ENCODE measurements around the gene SLC25A2.
"Not testable (repeated sequence)": the region's sequence is repeated elsewhere in the genome, so short reads cannot be mapped to it uniquely, and the experiment has no call there.

Gene SLC25A2

GRCh38 chr5:141328231-141328630, 24.4 kb upstream of the SLC25A2 start:
- ATAC-seq (replicated peaks) (no peak), DNase-seq (no peak)
- Mint-ChIP-seq H3K27ac (no peak overlapping the region), H3K4me3 (no peak overlapping the region), H3K4me1 (peaks cover 3 to 7% of the 10 kb centered on the region in 2 donors), H3K9me3 (peaks cover 14 to 17% of the 10 kb centered on the region in 2 donors), H3K36me3 (peaks cover 6 to 17% of the 10 kb centered on the region in 2 donors), H3K27me3 (peaks cover 49 to 63% of the 10 kb centered on the region in 2 donors)

DNA sequence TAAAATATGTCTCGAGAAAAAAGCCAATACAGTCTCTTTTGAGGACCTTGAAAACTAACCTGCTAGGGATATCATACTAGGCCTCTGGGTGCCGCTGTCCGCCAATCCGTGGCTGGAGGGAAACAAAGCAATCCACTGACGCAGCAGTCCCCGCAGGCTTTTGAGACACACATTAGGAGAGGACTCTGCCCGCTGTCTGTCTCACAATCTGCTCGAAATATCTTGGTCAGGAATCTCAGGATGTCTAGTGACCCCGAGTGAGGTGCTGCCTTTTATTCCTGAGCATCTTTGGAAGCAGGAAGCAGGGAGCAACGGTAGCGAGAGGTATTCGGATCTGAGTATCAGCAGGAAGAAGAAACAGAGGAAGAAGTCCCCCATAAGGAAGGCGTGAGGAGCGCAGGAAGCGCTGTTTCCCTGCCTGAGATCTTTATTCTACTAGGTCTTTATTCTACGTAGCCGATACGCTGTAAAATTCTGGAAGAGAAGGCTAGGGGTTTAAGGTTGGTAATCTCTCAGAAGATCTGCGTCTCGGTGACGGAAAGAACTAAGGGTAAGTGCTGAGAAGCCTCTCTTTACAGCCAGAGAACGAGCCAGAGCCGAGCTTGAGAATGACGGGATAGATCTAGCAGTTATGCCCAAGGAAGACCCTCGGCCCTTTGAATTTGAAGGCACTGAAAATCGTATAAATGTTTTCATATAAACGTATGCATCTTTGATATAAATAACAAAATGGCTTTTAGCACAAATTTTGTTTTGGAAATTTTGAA, 22.4 kb upstream of the SLC25A2 start:
- peaks cover 35 to 43% of the 10 kb centered on the region in 2 donors for H3K27me3 Mint-ChIP-seq
- peak overlapping the region; percentile 95 for H3K4me3 Mint-ChIP-seq
- DNase-seq (peak; percentile 51), ATAC-seq (replicated peaks) (peak; percentile 92 to 94)
- H3K27ac Mint-ChIP-seq = peak overlapping the region; percentile 91
- peaks cover 6 to 7% of the 10 kb centered on the region in 2 donors for H3K36me3 Mint-ChIP-seq
- peaks cover 7 to 12% of the 10 kb centered on the region in 2 donors for H3K9me3 Mint-ChIP-seq
- peaks cover 3 to 7% of the 10 kb centered on the region in 2 donors for H3K4me1 Mint-ChIP-seq

GRCh38 chr5:141322261-141322660, 18.4 kb upstream of the SLC25A2 start:
- Mint-ChIP-seq H3K9me3 (peaks cover 16% of the 10 kb centered on the region in 2 donors), H3K4me1 (peaks cover 18 to 32% of the 10 kb centered on the region in 2 donors), H3K36me3 (peaks cover 33 to 34% of the 10 kb centered on the region in 2 donors), H3K4me3 (peak overlapping the region in 1 of 2 donors; percentile 17), H3K27me3 (peaks cover 12 to 13% of the 10 kb centered on the region in 2 donors), H3K27ac (no peak overlapping the region)
- no peak for DNase-seq
- ATAC-seq (replicated peaks) = no peak

- H3K27me3 Mint-ChIP-seq = no peaks in the 10 kb centered on the region
- H3K36me3 Mint-ChIP-seq = peaks cover 47 to 48% of the 10 kb centered on the region in 2 donors
- peaks cover 19 to 20% of the 10 kb centered on the region in 2 donors for H3K9me3 Mint-ChIP-seq
- H3K4me3 Mint-ChIP-seq = peak within 1 kb of the TSS; percentile 97 to 99
- ATAC-seq (replicated peaks) = peak; percentile 95 to 96
- H3K4me1 Mint-ChIP-seq = peaks cover 16 to 29% of the 10 kb centered on the region in 2 donors
- H3K27ac Mint-ChIP-seq = peak within 1 kb of the TSS; percentile 100
- DNase-seq = peak; percentile 92
These were observed 16.6 kb upstream of the SLC25A2 start, which contains the start of gene TAF7 for GRCh38 chr5:141320225-141321169. TAF7 (minus strand) TSS chr5:141320784; CDS start chr5:141320044, 740 bp downstream.

- peaks cover 55 to 56% of the 10 kb centered on the region in 2 donors for H3K36me3 Mint-ChIP-seq
- H3K4me3 Mint-ChIP-seq = peak overlapping the region; percentile 97 to 99
- H3K27me3 Mint-ChIP-seq = no peaks in the 10 kb centered on the region
- DNase-seq (no peak), ATAC-seq (replicated peaks) (no peak)
- peak overlapping the region; percentile 100 for H3K27ac Mint-ChIP-seq
- H3K4me1 Mint-ChIP-seq = peaks cover 23 to 36% of the 10 kb centered on the region in 2 donors
- H3K9me3 Mint-ChIP-seq = peaks cover 23 to 28% of the 10 kb centered on the region in 2 donors
These were observed 15.8 kb upstream of the SLC25A2 start for GRCh38 chr5:141319699-141320098.

DNA sequence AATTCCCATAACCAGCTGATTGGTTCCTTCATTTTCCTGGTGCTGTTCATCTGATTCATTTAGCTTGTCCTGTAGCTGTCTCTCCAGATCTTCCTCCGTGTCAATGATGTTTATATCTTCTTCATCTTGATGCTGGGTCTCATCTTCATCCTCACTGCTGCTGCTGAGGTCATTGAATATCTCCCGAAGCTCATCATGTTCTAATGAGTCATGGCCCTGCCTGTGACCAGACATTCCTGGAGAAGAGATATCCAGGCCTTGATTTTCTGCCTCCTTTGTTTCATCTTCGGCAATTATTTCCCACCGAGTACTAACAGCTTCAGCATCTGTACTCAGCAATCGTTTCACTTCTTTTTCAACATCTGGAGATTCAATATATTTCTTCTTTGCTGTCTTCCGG, 15.4 kb upstream of the SLC25A2 start:
- Mint-ChIP-seq H3K36me3 (peaks cover 59 to 60% of the 10 kb centered on the region in 2 donors), H3K4me3 (peak overlapping the region; percentile 97 to 99), H3K27ac (peak overlapping the region; percentile 100), H3K9me3 (peaks cover 25 to 29% of the 10 kb centered on the region in 2 donors), H3K27me3 (no peaks in the 10 kb centered on the region), H3K4me1 (peaks cover 23 to 36% of the 10 kb centered on the region in 2 donors)
- no peak for DNase-seq
- no peak for ATAC-seq (replicated peaks)

GRCh38 chr5:141316963-141317362, 13.1 kb upstream of the SLC25A2 start:
- ATAC-seq (replicated peaks); H3K27me3 Mint-ChIP-seq; DNase-seq; H3K4me3 Mint-ChIP-seq: not testable (repeated sequence)
- Mint-ChIP-seq H3K9me3 (peaks cover 29 to 31% of the 10 kb centered on the region in 2 donors), H3K4me1 (peaks cover 26 to 36% of the 10 kb centered on the region in 2 donors), H3K36me3 (peaks cover 77 to 82% of the 10 kb centered on the region in 2 donors), H3K27ac (peak overlapping the region; percentile 37)

DNA sequence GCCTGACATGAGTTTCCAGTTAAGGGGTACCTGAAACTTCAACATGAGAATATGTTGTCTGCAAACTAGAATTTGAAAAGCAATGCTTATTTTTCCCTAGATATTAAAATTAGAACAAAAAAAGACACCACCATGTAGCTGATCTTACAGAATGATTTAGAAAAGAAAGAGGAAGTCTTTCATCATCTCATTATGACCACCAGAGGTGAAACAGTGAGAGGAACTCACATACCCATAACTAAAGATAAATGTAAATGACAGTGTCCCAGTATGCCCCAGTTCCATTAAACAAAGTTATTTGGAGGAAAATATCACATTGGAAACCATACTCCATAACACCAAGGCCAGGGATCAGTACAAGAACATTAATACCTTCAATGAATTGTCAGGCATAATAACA, 9.9 kb upstream of the SLC25A2 start:
- DNase-seq (no peak), ATAC-seq (replicated peaks) (no peak)
- Mint-ChIP-seq H3K27ac (no peak overlapping the region), H3K27me3 (no peaks in the 10 kb centered on the region), H3K9me3 (peaks cover 29 to 35% of the 10 kb centered on the region in 2 donors), H3K4me3 (no peak overlapping the region), H3K4me1 (peaks cover 15 to 21% of the 10 kb centered on the region in 2 donors), H3K36me3 (peaks cover 83 to 88% of the 10 kb centered on the region in 2 donors)

GRCh38 chr5:141306630-141307029, 2.8 kb upstream of the SLC25A2 start:
- no peak overlapping the region for H3K27ac Mint-ChIP-seq
- no peak overlapping the region for H3K4me3 Mint-ChIP-seq
- H3K4me1 Mint-ChIP-seq = peaks cover 1 to 4% of the 10 kb centered on the region in 2 donors
- H3K27me3 Mint-ChIP-seq = no peaks in the 10 kb centered on the region
- ATAC-seq (replicated peaks) (no peak), DNase-seq (no peak)
- peaks cover 42 to 43% of the 10 kb centered on the region in 2 donors for H3K9me3 Mint-ChIP-seq
- peaks cover 65 to 79% of the 10 kb centered on the region in 2 donors for H3K36me3 Mint-ChIP-seq

- no peak for DNase-seq
- no peak overlapping the region for H3K27ac Mint-ChIP-seq
- no peaks in the 10 kb centered on the region for H3K27me3 Mint-ChIP-seq
- H3K36me3 Mint-ChIP-seq = peaks cover 53 to 74% of the 10 kb centered on the region in 2 donors
- H3K9me3 Mint-ChIP-seq = peaks cover 35 to 36% of the 10 kb centered on the region in 2 donors
- H3K4me1 Mint-ChIP-seq = peaks cover 0 to 2% of the 10 kb centered on the region in 2 donors
- no peak overlapping the region for H3K4me3 Mint-ChIP-seq
- no peak for ATAC-seq (replicated peaks)
These were observed 5.5 kb downstream of the SLC25A2 start for GRCh38 chr5:141298376-141298775.

DNA sequence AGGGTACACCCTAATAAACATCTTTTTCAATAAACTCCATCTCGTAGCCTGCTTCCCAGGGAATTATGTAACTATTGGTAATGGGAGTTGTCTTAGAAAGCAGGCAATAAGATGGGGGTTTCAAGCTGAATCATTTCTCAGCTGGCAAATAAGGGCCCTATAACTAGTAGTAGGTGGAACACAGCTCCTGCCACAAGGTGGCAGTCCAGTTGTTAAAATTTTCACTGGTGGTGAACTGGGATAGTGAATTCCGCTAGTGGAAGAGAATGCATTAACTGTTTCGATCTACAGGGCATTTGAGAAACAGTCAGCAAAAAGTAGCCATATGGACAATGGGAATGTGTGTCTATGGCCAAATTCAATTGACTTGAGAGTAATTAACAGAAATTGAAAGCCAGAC, 30.9 kb downstream of the SLC25A2 start:
- DNase-seq = no peak
- no peak for ATAC-seq (replicated peaks)
- H3K27ac Mint-ChIP-seq = no peak overlapping the region
- no peaks in the 10 kb centered on the region for H3K4me1 Mint-ChIP-seq
- peaks cover 37 to 69% of the 10 kb centered on the region in 2 donors for H3K36me3 Mint-ChIP-seq
- peaks cover 46 to 57% of the 10 kb centered on the region in 2 donors for H3K9me3 Mint-ChIP-seq
- no peak overlapping the region for H3K4me3 Mint-ChIP-seq
- H3K27me3 Mint-ChIP-seq = no peaks in the 10 kb centered on the region

GRCh38 chr5:141269195-141269594, 34.7 kb downstream of the SLC25A2 start:
- H3K4me3 Mint-ChIP-seq = no peak overlapping the region
- peak overlapping the region; percentile 31 for H3K27ac Mint-ChIP-seq
- H3K36me3 Mint-ChIP-seq = peaks cover 28 to 62% of the 10 kb centered on the region in 2 donors
- no peaks in the 10 kb centered on the region for H3K4me1 Mint-ChIP-seq
- DNase-seq (no peak), ATAC-seq (replicated peaks) (no peak)
- H3K9me3 Mint-ChIP-seq = peaks cover 45% of the 10 kb centered on the region in 2 donors
- no peaks in the 10 kb centered on the region for H3K27me3 Mint-ChIP-seq

DNA sequence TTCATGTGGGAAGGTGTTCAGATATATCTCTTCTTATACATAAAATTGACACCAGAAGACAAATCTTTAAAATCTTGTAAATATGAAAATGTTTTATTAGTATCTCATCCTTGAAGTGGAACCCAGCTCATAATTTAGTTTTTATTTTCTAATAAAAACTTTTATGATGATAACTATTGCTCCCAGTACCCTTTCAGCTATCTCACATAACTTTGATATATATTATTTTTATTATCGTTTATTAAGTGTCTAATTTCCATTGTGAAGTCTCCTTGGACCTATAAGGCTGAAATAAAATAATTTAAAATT, 42.7 kb downstream of the SLC25A2 start:
- H3K27me3 Mint-ChIP-seq = no peaks in the 10 kb centered on the region
- H3K9me3 Mint-ChIP-seq = peaks cover 29 to 31% of the 10 kb centered on the region in 2 donors
- DNase-seq (no peak), ATAC-seq (replicated peaks) (no peak)
- H3K4me3 Mint-ChIP-seq = no peak overlapping the region
- peaks cover 23 to 40% of the 10 kb centered on the region in 2 donors for H3K36me3 Mint-ChIP-seq
- H3K4me1 Mint-ChIP-seq = no peaks in the 10 kb centered on the region
- no peak overlapping the region for H3K27ac Mint-ChIP-seq
